B cell (primary cell): ENCODE measurements around the gene ZNF366. TPM values are rescaled to one million over a fixed set of nuclear protein-coding genes. Genes with fewer than 3 reads are reported as not detected.

Experiments used
- ATAC-seq: fragments of 200-7000 bp; cut with Tn5 transposase; one replicate; pipeline ENCODE4 v1.10.0; 2021; ENCODE audit warnings: low read depth, mild to moderate bottlenecking, moderate number of reproducible peaks, moderate library complexity
- CTCF ChIA-PET: fragments of 350-600 bp; sonication (Branson Sonifier 250); formaldehyde crosslinking; loops from one replicate; lab custom pipeline; 2021; ENCODE audit warnings: antibody characterized with exemption, inconsistent platforms; lab: Charles Lee
- POLR2A ChIA-PET: fragments of 350-600 bp; sonication (Branson Sonifier 250); formaldehyde crosslinking; loops from one replicate; lab custom pipeline; 2021; ENCODE audit warnings: antibody characterized with exemption; lab: Charles Lee
- DNase-seq: peaks from one replicate; pipeline ENCODE4 v3.0.0; 2013
- H2AFZ ChIP-seq: 2 replicates; pipeline ENCODE4 v1.6.1; 2012; ENCODE audit warnings: mild to moderate bottlenecking, low read depth, low read length; ENCODE audit not compliant: insufficient read depth, poor library complexity, severe bottlenecking
- H3K27ac ChIP-seq, 2 donors: 1 replicate in 1 of 2; 2 replicates in 1 of 2; pipeline ENCODE4 v1.5.1; 2012 to 2013; ENCODE audit warnings: low read length in 2 of 2, mild to moderate bottlenecking in 2 of 2, moderate library complexity in 1 of 2
- H3K27me3 ChIP-seq, 4 experiments: fragments of 200-600 bp in 1 of 4; sonication (generic) in 1 of 4; replicated peaks in 1 of 4; 1 replicate in 2 of 4; 2 replicates in 2 of 4; pipeline versions ENCODE4 v1.6.1 to v1.7.0; 2013 to 2016; ENCODE audit warnings: low read length in 3 of 4, mild to moderate bottlenecking in 2 of 4, mixed read lengths in 1 of 4, moderate library complexity in 1 of 4; ENCODE audit not compliant: insufficient read depth in 4 of 4, control insufficient read depth in 3 of 4; ENCODE audit errors: control extremely low read depth in 1 of 4
- H3K36me3 ChIP-seq, 2 experiments: replicated peaks in 1 of 2; 1 replicate in 1 of 2; 2 replicates in 1 of 2; pipeline versions ENCODE4 v1.6.1 to v1.7.1; 2013; ENCODE audit warnings: low read length in 1 of 2; ENCODE audit not compliant: insufficient read depth in 2 of 2, control insufficient read depth in 1 of 2; ENCODE audit errors: control extremely low read depth in 1 of 2, extremely low read depth in 1 of 2
- H3K4me1 ChIP-seq, 2 donors: fragments of 200-600 bp in 1 of 2; sonication (generic) in 1 of 2; 1 replicate in 1 of 2; 2 replicates in 1 of 2; pipeline versions ENCODE4 v1.5.1 to v1.6.1; 2013 to 2017; ENCODE audit warnings: low read length in 2 of 2; ENCODE audit not compliant: control insufficient read depth in 2 of 2, insufficient read depth in 2 of 2
- H3K4me2 ChIP-seq: replicated peaks from 2 replicates; pipeline ENCODE3; 2012; ENCODE audit warnings: mild to moderate bottlenecking, low read depth, low read length; ENCODE audit not compliant: poor library complexity, severe bottlenecking
- H3K4me3 ChIP-seq, 5 experiments: fragments of 200-600 bp in 1 of 5; sonication (generic) in 1 of 5; 1 replicate in 3 of 5; 2 replicates in 2 of 5; pipeline versions ENCODE4 v1.5.1 to v1.7.0; 2011 to 2016; ENCODE audit warnings: low read length in 4 of 5, mild to moderate bottlenecking in 4 of 5, low read depth in 2 of 5, control low read depth in 1 of 5, moderate library complexity in 1 of 5; ENCODE audit not compliant: insufficient read depth in 1 of 5; ENCODE audit errors: control extremely low read depth in 1 of 5, extremely low read depth in 1 of 5
- H3K79me2 ChIP-seq: fragments of 200-600 bp; sonication (generic); one replicate; pipeline ENCODE4 v1.6.0; 2016; ENCODE audit warnings: low read length; ENCODE audit not compliant: control insufficient read depth, insufficient read depth
- H3K9ac ChIP-seq: fragments of 200-600 bp; sonication (generic); 2 replicates; pipeline ENCODE4 v1.6.1; 2017; ENCODE audit warnings: mild to moderate bottlenecking, low read length, moderate library complexity
- H3K9me3 ChIP-seq, 3 donors: one replicate each; pipeline versions ENCODE4 v1.6.1 to v1.7.1; 2013; ENCODE audit warnings: low read length in 2 of 3; ENCODE audit not compliant: control insufficient read depth in 2 of 3, insufficient read depth in 1 of 3; ENCODE audit errors: control extremely low read depth in 1 of 3
- H4K20me1 ChIP-seq: 2 replicates; pipeline ENCODE4 v1.6.0; 2012; ENCODE audit warnings: mild to moderate bottlenecking, low read length; ENCODE audit not compliant: insufficient read depth, control insufficient read depth, poor library complexity, severe bottlenecking
- H3K27ac Mint-ChIP-seq: one replicate; pipeline ENCODE4 v1.8.0; 2021; ENCODE audit warnings: mixed read lengths
- H3K27me3 Mint-ChIP-seq: one replicate; pipeline ENCODE4 v1.8.0; 2021; ENCODE audit warnings: mixed read lengths
- H3K4me1 Mint-ChIP-seq: one replicate; pipeline ENCODE4 v1.8.0; 2021; ENCODE audit warnings: mixed read lengths
- H3K4me3 Mint-ChIP-seq: one replicate; pipeline ENCODE4 v1.8.0; 2021; ENCODE audit warnings: mixed read lengths
- H3K9me3 Mint-ChIP-seq: one replicate; pipeline ENCODE4 v1.8.0; 2022; ENCODE audit warnings: mixed read lengths; ENCODE audit not compliant: insufficient read depth
- CTCF ChIP-seq: fragments of 200-600 bp; IDR thresholded peaks from one replicate; pipeline ENCODE4 v1.8.0; 2022; ENCODE audit warnings: antibody characterized with exemption, mild to moderate bottlenecking
- EZH2 ChIP-seq: IDR thresholded peaks from 2 replicates; pipeline ENCODE4 v1.6.1; 2012; ENCODE audit warnings: borderline replicate concordance, low read depth, mild to moderate bottlenecking, moderate library complexity, low read length; ENCODE audit not compliant: insufficient read depth, poor library complexity, severe bottlenecking
- WGBS: methylation state at CpG from one replicate; pipeline ENCODE4 v1.1.5; 2013; ENCODE audit warnings: missing lambda C conversion rate; ENCODE audit not compliant: insufficient coverage; 5-methylcytosine and 5-hydroxymethylcytosine counted together
- intact Hi-C: fragments of 100-400 bp; cut with micrococcal nuclease; formaldehyde crosslinking; loops from one replicate; pipeline ENCODE4 v1.10.0; 2022
- polyA plus RNA-seq: library from polyadenylated mRNA; depleted of rRNA; stranded (reverse); fragments of >200 nt; gene quantifications from 2 replicates; pipeline ENCODE4 v1.2.3, GENCODE V29; 2012
- total RNA-seq, 2 donors: library from RNA; stranded (reverse); fragments of 120-200 nt in 1 of 2; gene quantifications; 1 replicate in 1 of 2; 2 replicates in 1 of 2; pipeline versions ENCODE4 v1.2.3 to v1.2.4, GENCODE V29; 2013 to 2022

Gene ZNF366
- total and polyA plus RNA-seq, 2 donors (not counting 1 experiment from before 2014, with no cell fraction given) = 0.03 TPM; not detected in 1

GRCh38 chr5:72428669-72429068, 78.5 kb downstream of the ZNF366 start:
- H3K4me1 Mint-ChIP-seq = peaks cover 3% of the 10 kb centered on the region
- WGBS = 88% methylated on average over 1 of the region's 1 CpG
- Histone ChIP-seq H3K79me2 (no peaks in the 10 kb centered on the region), H3K27me3 (peaks cover 0 to 7% (median 4%) of the 10 kb centered on the region in 4 experiments), H3K4me3 (no peak overlapping the region), H4K20me1 (no peaks in the 10 kb centered on the region), H3K36me3 (no peaks in the 10 kb centered on the region), H3K9me3 (no peaks in the 10 kb centered on the region), H3K9ac (no peak overlapping the region), H2AFZ (no peak overlapping the region), H3K27ac (no peak overlapping the region), H3K4me2 (no peak overlapping the region), H3K4me1 (no peaks in the 10 kb centered on the region)
- POLR2A ChIA-PET = no interaction called here
- CTCF ChIA-PET = no interaction called here
- ATAC-seq (no peak), DNase-seq (no peak)
- no peak overlapping the region for H3K27ac Mint-ChIP-seq
- intact Hi-C loops = no loop called here
- TF ChIP-seq CTCF = no peak
- TF ChIP-seq EZH2 = no peak
- no peaks in the 10 kb centered on the region for H3K9me3 Mint-ChIP-seq
- H3K4me3 Mint-ChIP-seq = no peak overlapping the region
- peaks cover 27% of the 10 kb centered on the region for H3K27me3 Mint-ChIP-seq

- H4K20me1 ChIP-seq = no peaks in the 10 kb centered on the region
- H3K4me2 ChIP-seq = no peak overlapping the region
- H2AFZ ChIP-seq = no peak overlapping the region
- H3K36me3 ChIP-seq = no peaks in the 10 kb centered on the region
- Mint-ChIP-seq H3K27me3 (peaks cover 27% of the 10 kb centered on the region), H3K9me3 (no peaks in the 10 kb centered on the region), H3K4me1 (peaks cover 3% of the 10 kb centered on the region), H3K27ac (no peak overlapping the region), H3K4me3 (no peak overlapping the region)
- H3K27me3 ChIP-seq = peaks cover 0 to 7% (median 4%) of the 10 kb centered on the region in 4 experiments
- no peak for ATAC-seq
- no peaks in the 10 kb centered on the region for H3K9me3 ChIP-seq
- no peaks in the 10 kb centered on the region for H3K4me1 ChIP-seq
- no peak overlapping the region for H3K4me3 ChIP-seq
- H3K9ac ChIP-seq = no peak overlapping the region
- H3K27ac ChIP-seq = no peak overlapping the region
- TF ChIP-seq CTCF (no peak), EZH2 (no peak)
- CTCF ChIA-PET = no interaction called here
- POLR2A ChIA-PET = no interaction called here
- 80% methylated on average over 6 of the region's 6 CpGs for WGBS
- intact Hi-C loops = no loop called here
- H3K79me2 ChIP-seq = no peaks in the 10 kb centered on the region
- DNase-seq = no peak
Measured at GRCh38 chr5:72427488-72428437, 79.4 kb downstream of the ZNF366 start.
